GM11168 (cell line): ENCODE measurements around the gene CLIC1.

Experiments used
- in situ Hi-C: fragments of 300-500 bp; cut with MboI; formaldehyde crosslinking; loops from one replicate; pipeline ENCODE4 v1.12.0; 2022; ENCODE audit warnings: low sequenced_read_pairs; ENCODE audit not compliant: unreplicated experiment

Gene CLIC1

DNA sequence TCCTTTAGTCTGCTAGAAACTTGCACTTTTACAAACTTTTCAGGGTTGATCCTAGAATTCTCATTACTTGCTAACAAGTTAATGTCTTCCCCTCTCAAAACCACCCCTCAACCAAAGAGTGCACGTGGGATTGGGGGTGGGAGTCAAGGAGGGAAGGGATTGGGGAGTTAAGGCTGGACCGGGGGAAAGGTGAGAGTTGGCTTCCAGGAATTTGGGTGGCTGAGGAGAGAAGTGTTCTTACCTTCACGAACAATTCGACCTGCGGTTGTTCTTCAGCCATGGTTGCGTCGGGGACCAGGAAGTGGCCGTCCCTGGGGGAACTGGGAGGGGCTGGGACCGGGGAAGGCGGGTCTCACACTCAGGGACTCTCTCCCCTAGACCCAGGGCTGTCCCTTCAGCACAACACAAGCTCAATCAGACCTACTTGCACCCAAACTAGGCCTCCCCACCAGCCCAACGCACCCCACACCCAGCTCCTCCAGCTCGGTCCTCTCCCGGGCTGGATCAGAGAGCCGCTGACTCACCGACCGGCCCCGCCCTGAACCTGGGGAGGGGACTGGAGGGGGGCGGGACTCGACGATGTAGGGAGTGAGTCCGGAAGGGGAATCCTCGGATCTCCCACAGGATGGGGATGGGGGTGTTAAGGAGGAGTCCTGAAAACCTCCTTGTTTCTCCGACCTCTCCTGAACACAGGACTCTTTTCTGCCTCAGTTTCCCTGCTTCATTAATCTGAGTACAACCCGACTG is at the start of gene CLIC1:
CLIC1 (minus strand) TSS at position 510 of the 747 bp plus-strand sequence; CDS start at position 280, 230 bp downstream.
- in situ Hi-C loops, result loop anchor here (10.0 kb wide), 1 partner anchor 99 kb away; no protein-coding TSS in a partner anchor

DNA sequence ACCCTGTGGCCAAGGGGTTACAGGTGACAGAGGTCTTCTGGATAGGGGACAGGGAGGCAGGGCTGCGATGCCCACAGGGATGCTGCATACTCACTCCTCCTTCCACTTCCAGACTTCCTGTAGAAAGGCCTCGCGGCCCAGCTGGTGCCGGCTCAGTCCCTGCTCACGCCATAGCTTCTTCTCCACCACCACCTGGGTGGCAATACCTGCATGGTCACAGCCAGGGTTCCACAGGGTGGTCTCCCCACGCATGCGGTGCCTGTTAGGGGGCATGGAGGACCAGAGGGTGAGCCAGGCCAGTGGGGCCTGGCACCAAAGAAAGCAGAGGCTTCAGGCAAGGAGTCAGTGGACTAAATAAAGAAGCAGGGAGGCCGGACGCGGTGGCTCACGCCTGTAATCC is 49.1 kb upstream of the CLIC1 start:
- in situ Hi-C loops, result no loop called here

DNA sequence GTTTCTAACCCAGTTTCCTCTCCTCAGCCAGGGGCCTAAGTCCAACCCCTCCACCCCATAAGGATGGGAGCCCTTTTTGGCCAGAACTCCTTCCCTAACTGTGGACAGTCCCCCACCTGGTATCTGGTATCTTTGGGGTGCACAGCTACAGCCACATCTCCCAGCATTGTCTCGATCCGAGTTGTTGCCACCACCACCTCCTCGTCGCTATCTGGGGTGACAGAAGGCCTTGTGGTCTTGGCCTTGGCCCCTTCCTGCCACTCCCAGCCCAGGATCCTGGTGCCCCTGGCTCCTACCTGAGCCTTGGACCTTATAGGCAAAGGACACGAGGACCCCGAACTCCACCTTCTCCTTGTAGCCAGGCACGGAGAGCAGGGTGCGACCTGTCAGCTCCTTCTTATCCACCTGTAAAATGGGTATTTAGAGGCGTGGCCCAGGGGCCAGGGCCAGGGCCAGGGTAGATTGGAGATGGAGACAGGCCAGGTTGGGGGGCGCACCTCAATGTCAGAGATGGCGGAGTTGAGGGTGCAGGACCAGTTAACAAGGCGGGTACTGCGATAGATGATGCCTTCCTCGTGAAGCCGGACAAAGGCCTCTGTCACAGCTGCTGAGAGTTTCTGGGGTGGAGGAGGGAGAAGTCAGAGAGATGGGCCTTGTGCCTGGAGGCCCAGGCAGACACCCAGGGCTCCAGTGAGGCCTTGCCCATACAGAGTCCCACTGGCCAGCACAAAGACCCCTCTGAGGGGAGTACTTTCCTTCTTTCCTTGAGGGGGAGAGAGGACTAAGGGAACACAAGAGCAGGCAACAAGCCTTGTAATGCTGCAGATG is 48.0 kb upstream of the CLIC1 start:
- in situ Hi-C loops, result no loop called here

DNA sequence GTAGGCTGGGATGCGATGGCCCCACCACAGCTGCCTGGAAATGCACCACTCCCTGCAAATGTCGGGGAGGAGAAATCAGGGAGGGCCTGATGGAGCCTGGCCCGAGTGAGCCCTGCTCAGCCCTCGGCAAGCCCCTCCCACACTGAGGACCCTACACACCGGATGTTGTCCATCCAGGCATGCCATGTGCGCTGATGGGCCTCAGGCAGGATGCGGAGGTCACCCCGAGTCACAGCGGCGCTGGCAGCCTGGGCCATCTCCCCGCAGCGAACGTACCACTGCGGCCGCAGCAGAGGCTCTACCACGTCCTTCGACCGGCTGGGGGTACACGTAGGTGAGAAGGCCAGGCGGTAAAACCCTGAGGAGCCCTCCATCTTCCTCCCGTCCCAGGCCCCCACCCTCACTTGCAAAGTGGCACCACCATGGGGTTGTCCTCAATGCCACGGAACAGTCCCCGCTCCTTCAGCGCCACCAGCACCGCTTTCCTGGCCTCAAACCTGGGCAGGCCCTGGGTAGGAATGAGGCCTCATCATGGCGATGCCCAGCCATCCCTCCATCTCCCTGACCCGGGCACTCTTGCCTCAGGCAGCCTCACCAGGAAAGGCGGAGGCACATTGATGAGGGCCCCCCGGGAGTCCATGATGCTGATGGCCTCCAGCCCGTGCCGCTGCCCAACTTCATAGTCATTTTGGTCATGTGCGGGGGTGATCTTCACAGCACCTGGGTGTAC is 46.0 kb upstream of the CLIC1 start:
- in situ Hi-C loops, result no loop called here

DNA sequence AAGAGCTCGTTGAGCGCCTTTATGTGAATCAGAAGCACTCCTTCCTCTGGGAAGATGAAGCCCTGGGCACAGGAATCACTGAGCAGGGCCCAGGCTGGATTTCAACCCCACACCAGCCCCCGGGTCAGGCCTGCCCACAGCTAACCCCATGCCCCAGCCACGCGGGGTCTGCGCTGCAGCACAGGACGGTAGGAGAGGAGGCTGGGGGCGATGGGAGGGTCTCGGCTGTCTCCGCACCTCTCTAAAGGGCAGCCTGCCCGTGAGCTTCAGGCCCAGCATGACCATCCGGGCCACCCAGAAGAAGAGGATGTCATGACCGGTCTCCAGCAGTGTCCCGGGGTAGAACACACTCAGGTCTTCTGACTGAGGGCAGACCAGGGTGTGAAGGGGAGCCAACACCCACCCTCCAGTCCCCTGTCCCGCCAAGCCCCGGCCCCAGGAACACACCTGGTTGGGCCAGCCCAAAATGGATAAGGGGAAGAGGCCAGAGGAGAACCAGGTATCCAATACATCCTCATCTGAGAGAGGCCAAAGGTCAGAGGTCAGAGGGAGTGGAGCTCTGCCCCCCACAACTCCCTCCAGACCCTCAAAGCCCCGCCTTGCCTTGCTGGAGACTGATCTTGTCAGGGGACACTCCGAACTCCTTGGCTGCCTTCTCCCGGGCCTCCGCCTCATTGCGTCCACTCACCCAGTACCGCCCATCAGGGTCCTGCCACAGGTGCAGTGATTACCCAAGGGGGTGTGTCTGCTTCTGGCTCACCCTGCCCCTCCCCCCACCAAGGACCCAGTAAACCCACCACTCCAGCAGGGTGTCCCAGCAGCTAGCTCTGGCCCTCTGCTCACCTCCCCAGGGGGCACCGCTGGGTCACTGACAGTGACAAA is 45.2 kb upstream of the CLIC1 start:
- in situ Hi-C loops, result no loop called here

DNA sequence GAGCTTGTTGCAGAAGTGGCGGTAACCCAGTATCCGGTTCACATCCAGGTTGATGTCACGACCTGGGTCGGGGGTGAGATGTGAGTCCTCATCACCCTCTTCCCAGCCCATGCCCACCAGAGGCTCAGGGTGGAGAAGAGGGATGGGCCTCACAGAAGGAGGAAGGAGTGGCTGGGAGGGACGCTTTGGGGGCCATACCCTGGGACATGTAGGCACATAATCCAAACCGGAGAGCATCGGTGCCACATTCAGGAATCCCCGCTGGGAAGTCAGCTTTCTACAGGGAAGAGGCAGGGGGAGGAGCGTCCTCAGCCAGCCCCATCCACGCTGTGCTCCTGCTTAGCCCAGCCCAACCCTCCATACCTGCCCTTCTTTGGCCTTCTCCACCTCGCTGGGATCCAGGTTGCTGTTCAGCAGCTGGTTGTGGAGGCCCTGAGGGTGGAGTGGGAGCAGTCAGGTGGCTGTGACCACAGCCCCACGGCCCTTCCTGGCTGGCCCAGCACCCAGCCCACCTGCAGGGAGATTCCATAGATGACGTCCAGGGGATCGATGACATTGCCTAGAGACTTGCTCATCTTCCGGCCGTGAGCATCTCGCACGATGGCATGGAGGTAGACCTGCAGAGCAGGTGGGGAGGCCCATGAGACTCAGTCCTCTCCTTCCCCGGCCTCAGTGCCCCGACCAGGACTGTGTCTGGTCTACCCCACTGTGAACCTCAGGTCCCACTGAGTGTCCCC is 44.3 kb upstream of the CLIC1 start:
- in situ Hi-C loops, result no loop called here

DNA sequence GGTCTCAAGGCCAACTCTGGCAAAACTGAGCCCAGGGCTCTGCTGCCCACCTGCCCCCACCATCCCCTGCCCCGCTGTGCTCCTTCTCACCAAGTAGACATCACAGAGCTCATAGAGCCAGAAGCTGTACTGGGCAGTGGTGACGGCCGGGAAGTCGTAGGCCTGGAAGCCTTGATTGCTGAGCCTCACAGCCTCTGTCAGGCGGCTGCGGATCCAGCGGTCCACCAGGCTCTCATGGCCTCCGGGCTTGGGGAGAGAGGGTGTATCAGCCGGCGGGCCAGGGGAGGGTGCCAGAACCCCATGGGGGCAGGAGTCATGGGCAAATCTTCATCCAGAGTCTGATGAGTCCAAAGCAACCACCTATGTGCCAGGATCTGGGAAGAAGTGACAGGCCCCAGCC is 43.6 kb upstream of the CLIC1 start:
- in situ Hi-C loops, result no loop called here

DNA sequence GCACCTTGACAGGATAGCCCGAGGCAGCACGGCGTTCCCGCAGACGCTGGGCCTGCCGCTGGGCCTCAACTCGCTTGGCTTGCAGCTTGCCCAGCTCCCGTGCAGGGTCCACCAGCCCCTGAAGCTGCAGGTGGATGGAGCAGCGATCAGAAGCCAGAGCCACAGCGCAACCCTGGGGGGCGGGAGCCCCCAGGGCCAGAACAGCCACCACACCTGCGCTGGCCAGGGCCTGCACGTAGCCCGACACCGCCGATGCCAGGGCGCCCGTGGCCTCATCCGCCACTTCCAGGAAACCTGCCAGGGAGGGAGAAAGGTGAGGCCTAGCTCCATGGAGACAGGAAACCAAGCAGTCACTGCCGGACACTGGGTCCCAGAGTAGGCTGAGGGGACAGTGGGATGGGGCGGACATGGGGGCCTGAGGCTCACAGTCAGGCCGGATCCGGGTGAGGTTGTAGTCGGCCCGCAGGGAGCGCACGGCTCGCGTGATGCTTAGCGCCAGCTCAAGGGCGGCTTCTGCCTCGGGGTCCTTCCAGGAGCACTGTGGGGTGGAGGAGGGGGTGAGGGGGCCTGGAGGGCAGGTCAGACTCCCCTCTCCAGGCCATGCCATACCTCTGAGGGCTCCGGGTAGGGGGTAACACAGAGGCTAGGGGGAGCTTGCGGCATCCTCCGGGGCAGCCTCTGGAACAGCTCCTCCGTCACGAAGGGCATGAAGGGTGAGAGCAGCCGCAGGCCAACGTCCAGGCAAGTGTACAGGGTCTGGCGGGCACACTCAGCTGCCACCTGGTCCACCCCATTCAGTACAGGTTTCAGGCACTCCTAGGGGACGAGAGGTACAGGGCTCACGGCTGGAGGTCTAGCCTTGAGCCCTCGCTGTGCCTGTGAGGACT is 42.9 kb upstream of the CLIC1 start:
- in situ Hi-C loops, result no loop called here

DNA sequence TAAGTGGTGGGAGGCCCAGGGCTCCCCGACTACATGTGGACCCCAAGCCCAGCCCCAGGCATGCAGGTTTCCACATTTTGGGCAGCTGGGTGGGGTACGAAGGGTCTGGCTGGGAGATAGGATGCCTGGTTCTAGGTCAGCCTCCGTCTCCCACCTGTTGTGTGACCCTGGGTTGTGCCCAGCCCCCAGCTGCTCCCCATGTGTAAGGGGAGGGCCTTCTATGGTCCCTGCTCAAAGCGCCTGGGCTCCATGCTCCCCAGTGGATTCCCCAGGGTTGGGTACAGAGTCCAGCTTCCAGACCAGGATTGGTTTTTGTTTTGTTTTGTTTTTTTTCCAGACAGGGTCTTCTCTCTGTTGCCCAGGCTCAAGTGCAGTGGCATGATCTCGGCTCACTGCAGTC is 41.9 kb upstream of the CLIC1 start:
- in situ Hi-C loops, result no loop called here

DNA sequence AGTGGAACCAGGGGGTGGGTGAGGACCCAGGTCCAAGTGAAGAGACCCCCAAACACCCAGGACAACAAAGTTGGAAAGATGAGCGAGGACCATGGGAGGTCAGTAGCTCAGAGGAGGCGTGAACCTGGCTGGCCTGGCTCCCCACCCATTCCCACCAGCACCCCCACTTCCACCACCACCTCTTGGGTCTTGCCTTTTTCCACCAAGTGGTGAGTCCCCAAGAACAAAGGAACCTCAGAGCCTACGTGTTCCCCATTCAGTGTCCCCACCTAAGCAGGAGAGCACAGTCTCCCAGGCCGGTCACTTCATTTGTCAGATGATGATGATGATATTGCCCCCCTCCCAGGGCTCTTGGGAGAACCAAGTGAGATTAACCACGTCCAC is 41.3 kb upstream of the CLIC1 start:
- in situ Hi-C loops, result no loop called here

DNA sequence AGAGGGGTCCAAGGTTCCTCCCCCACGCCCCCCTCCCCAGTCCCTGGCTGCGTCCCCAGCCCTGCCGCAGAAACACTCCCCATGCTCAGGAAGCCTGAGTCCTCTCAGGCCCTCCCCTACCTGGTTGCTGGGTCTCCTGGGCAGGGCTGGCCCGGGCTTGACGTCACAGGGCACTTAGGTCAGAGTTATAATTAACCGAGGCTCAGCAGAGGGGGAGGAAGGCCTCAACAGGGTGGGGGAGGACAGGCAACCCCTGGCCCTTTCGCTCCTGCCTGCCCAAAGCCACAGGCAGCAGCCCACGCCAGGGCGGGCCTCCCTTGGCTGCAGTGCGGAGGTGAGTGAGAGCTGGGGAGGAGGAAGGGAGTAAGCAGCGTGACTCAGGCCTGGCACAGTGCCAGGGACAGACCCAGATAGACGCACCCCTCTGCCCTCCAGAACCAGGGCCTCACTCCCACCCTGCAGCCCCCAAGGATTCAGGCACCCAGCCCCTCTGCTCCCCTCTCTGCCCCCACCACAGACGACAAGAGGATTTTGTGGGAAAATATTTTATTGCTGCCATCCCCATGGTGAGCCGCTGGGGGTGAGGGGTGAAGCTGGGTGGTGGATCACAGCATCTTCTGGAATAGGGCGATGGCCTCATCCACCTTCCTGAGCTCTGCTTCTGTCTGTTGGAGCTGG is 40.8 kb upstream of the CLIC1 start, which contains the start of gene VWA7:
VWA7 (minus strand) TSS at position 340 of the 678 bp plus-strand sequence. CDS start 549 bp downstream, outside the sequence.
- in situ Hi-C loops, result no loop called here

DNA sequence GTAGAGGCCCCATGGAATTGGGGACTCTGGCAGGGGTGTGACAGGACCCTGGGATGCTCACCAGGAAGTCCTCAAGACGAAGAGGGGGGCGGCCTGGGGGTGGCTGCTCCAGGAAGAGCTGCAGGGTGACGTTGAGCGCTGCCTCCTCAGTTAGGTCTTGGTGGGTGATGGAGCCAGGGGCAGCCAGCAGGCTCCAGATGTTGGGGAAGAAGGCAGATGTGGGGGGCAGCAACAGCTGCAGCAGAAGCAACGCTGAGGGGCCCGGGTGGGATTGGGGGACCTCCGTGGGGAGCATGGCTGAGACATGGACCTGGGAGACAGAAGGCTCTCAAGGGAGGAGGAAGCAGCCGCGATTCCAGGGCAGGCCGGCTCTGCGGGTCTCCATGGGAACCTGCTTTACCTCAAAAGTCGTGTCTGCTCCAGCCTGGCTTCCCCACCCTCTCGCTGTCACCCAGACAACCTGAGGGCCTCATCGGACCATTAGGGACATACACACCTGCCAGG is 40.2 kb upstream of the CLIC1 start:
- in situ Hi-C loops, result no loop called here

DNA sequence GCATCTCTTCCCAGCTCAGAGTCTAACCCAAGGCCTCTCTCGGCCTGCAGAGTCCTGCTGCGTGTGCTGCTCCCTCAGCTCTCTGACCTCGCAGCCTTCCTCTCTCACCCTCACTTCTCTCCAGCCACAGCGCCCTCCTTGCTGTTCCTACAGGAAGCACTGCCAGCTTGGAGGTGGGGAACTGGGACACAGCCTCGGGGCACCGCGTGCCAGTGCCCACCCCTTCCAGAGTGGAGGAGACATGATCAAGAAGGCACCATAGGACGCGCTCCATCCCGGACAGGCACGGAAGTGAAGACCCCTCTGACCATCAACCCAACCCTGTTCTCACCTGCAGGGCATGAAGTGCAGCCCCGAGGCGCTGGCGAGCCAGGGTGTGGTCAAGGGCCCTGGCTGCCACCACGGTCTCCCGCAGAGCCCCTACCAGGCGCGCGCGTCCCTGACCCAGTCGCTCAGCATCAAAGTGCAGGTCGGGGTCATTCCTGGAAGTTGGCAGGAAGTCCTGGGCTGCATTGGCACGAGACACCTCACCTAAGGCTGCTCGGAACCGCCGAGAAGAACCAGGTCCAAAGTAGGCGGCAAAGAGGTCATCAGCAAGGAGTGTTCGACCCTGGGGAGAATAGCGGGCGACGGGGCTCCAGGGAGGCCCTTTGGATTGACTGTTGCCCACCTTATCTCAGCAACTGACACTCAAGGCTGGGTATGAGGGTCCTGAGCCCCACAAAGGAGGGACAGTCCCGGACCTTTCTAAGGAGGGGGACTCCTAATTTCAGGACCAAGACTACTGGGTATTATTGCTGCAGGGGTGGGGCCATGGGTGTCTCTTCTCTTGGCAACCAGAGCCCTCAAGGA is 39.5 kb upstream of the CLIC1 start:
- in situ Hi-C loops, result no loop called here

DNA sequence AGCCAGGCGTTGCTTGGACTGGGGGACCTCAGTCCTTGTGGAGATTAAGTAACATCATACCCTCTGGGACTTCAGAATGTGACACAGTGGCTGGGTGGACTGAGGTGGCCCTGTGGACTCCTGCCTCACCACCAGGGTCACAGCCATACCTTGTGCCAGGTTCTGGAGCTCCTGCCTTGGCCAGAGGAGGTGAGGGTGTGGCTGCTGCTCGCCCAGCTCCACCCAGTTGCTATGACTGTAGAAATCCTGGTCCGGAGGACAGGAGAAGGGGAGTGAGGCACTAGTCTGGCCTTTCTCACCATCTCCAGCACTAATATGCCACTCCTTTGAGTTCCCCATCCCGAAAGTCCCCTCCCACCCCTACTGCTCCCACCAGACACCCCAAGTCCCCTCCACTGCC is 38.9 kb upstream of the CLIC1 start:
- in situ Hi-C loops, result no loop called here

DNA sequence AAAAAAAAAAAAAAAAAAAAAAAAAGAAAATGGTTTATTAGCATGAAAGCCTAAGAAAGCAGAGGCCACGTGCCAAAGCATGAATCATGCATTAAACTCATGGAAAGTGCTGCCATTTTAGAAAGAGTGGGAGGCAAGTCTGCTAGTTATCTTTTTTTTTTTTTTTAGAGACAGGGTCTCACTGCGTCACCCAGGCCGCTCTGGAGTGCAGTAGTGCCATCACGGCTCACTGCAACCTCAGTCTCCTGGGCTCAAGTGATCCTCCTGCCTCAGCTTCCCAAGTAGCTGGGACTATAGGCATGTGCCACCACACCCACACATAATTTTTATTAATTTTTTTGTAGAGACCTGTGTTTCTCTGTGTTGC is 35.6 kb upstream of the CLIC1 start:
- in situ Hi-C loops, result no loop called here

DNA sequence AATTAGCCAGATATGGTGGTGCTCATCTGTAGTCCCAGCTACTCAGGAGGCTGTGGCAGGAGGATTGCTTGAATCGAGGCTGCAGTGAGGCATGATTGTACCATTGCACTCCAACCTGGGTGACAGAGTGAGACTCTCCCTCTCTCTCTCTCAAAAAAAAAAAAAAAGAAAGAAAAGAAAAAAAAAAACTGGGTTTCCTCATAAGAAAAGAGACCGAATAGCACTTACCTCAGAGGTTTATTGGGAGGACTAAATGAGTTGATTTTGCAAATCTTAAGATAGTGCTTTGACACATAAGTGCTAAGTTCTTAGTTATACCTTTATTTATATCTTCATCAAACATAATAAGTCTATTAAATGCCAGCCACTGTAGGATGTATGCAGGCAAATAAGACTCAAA is 34.5 kb upstream of the CLIC1 start:
- in situ Hi-C loops, result no loop called here
